Neuronal stem cell (in vitro differentiated cells): ENCODE results near the gene TWF1.

Experiments
- DNase-seq: peaks from one replicate; pipeline ENCODE4 v3.0.0-alpha.2; 2013; ENCODE audit warnings: low spot score
- H2AFZ ChIP-seq: one replicate; pipeline ENCODE4 v1.6.1; 2013; ENCODE audit warnings: mild to moderate bottlenecking, low read length, inconsistent platforms
- H2AK5ac ChIP-seq: 2 replicates; pipeline ENCODE4 v1.6.1; 2013; ENCODE audit warnings: low read depth, mild to moderate bottlenecking, inconsistent platforms, low read length, moderate library complexity, mixed read lengths
- H2BK120ac ChIP-seq: 2 replicates; pipeline ENCODE4 v1.6.1; 2013; ENCODE audit warnings: low read depth, mild to moderate bottlenecking, inconsistent platforms, low read length, moderate library complexity, mixed read lengths
- H2BK12ac ChIP-seq: one replicate; pipeline ENCODE4 v1.6.1; 2013; ENCODE audit warnings: low read length, inconsistent platforms
- H2BK15ac ChIP-seq: 2 replicates; pipeline ENCODE4 v1.6.1; 2013; ENCODE audit warnings: mild to moderate bottlenecking, low read length, inconsistent platforms, mixed read lengths
- H2BK5ac ChIP-seq: one replicate; pipeline ENCODE4 v1.6.1; 2013; ENCODE audit warnings: inconsistent platforms, mild to moderate bottlenecking, low read length, moderate library complexity
- H3K14ac ChIP-seq: one replicate; pipeline ENCODE4 v1.6.1; 2013; ENCODE audit warnings: low read length, inconsistent platforms
- H3K18ac ChIP-seq: 2 replicates; pipeline ENCODE4 v1.6.1; 2013; ENCODE audit warnings: low read length, inconsistent platforms
- H3K23ac ChIP-seq: 2 replicates; pipeline ENCODE4 v1.6.1; 2013; ENCODE audit warnings: low read depth, mild to moderate bottlenecking, mixed read lengths, low read length, inconsistent platforms; ENCODE audit not compliant: poor library complexity
- H3K27ac ChIP-seq: replicated peaks from 3 replicates; pipeline ENCODE4 v1.5.1; 2013; ENCODE audit warnings: low read length, inconsistent platforms
- H3K27me3 ChIP-seq, 3 experiments: 2 replicates each; pipeline ENCODE4 v1.6.1; 2013; ENCODE audit warnings: low read length in 3 of 3, mild to moderate bottlenecking in 2 of 3, inconsistent platforms in 1 of 3, low read depth in 1 of 3, mixed read lengths in 1 of 3, moderate library complexity in 1 of 3; ENCODE audit not compliant: control insufficient read depth in 3 of 3, insufficient read depth in 3 of 3
- H3K36me3 ChIP-seq, 2 donors: replicated peaks in 1 of 2; 2 replicates each; pipeline ENCODE4 v1.6.1; 2013; ENCODE audit warnings: low read length in 2 of 2; ENCODE audit not compliant: control insufficient read depth in 2 of 2, insufficient read depth in 2 of 2
- H3K4ac ChIP-seq: 2 replicates; pipeline ENCODE4 v1.6.1; 2013; ENCODE audit warnings: inconsistent platforms, mild to moderate bottlenecking, low read length, moderate library complexity
- H3K4me1 ChIP-seq, 2 donors: 1 replicate in 1 of 2; 2 replicates in 1 of 2; pipeline ENCODE4 v1.6.1; 2013; ENCODE audit warnings: low read length in 2 of 2, low read depth in 1 of 2; ENCODE audit not compliant: control insufficient read depth in 2 of 2, insufficient read depth in 1 of 2
- H3K4me2 ChIP-seq: one replicate; pipeline ENCODE4 v1.6.1; 2013; ENCODE audit warnings: mild to moderate bottlenecking, low read length, inconsistent platforms; ENCODE audit not compliant: insufficient read depth, poor library complexity, severe bottlenecking
- H3K4me3 ChIP-seq, 2 donors: 2 replicates each; pipeline ENCODE4 v1.5.1; 2013; ENCODE audit warnings: low read length in 2 of 2, mild to moderate bottlenecking in 2 of 2, inconsistent platforms in 1 of 2, moderate library complexity in 1 of 2
- H3K79me1 ChIP-seq: one replicate; pipeline ENCODE4 v1.6.1; 2013; ENCODE audit warnings: low read depth, mild to moderate bottlenecking, inconsistent platforms, low read length, moderate library complexity
- H3K9ac ChIP-seq: one replicate; pipeline ENCODE4 v1.6.1; 2013; ENCODE audit warnings: mild to moderate bottlenecking, low read depth, low read length, inconsistent platforms; ENCODE audit not compliant: poor library complexity
- H3K9me3 ChIP-seq, 2 donors: replicated peaks in 1 of 2; 2 replicates each; pipeline versions ENCODE3 to v1.6.1; 2013; ENCODE audit warnings: low read length in 2 of 2, mild to moderate bottlenecking in 2 of 2, inconsistent platforms in 1 of 2, low read depth in 1 of 2, mixed read lengths in 1 of 2, moderate library complexity in 1 of 2; ENCODE audit not compliant: control insufficient read depth in 2 of 2, insufficient read depth in 1 of 2
- H4K8ac ChIP-seq: one replicate; pipeline ENCODE4 v1.6.1; 2013; ENCODE audit warnings: low read depth, mild to moderate bottlenecking, inconsistent platforms, low read length, moderate library complexity
- H4K91ac ChIP-seq: one replicate; pipeline ENCODE4 v1.6.1; 2013; ENCODE audit warnings: low read length, low read depth, mild to moderate bottlenecking, inconsistent platforms; ENCODE audit not compliant: poor library complexity
- WGBS, 2 donors: extraction: QIAGEN DNeasy Blood & Tissue Kit; methylation state at CpG; one replicate each; pipeline ENCODE4 v1.1.7; 2013; ENCODE audit warnings: missing lambda C conversion rate in 2 of 2, mixed read lengths in 1 of 2; ENCODE audit not compliant: insufficient read length in 2 of 2, insufficient replicate concordance in 1 of 2; ENCODE audit errors: extremely low coverage in 2 of 2; 5-methylcytosine and 5-hydroxymethylcytosine counted together

TWF1 gene

GRCh38 chr12:43789941-43790340, 16.2 kb downstream of the TWF1 start:
- Histone ChIP-seq H3K4me2 (no peak overlapping the region), H3K23ac (no peak overlapping the region), H2AFZ (no peak overlapping the region), H2BK120ac (no peak overlapping the region), H2BK12ac (no peak overlapping the region), H2BK5ac (no peak overlapping the region), H3K27me3 (no peaks in the 10 kb centered on the region), H3K9me3 (no peaks in the 10 kb centered on the region), H4K8ac (no peak overlapping the region), H3K4me3 (no peak overlapping the region), H3K9ac (no peak overlapping the region), H3K14ac (no peak overlapping the region), H4K91ac (no peak overlapping the region), H3K36me3 (peaks cover 0 to 6% of the 10 kb centered on the region in 2 donors), H2AK5ac (no peak overlapping the region), H3K18ac (no peak overlapping the region), H3K4ac (no peak overlapping the region), H2BK15ac (no peak overlapping the region), H3K27ac (no peak overlapping the region), H3K4me1 (no peaks in the 10 kb centered on the region), H3K79me1 (no peaks in the 10 kb centered on the region)
- DNase-seq = no peak

GRCh38 chr12:43786899-43787693, 19.0 kb downstream of the TWF1 start:
- Histone ChIP-seq H3K27me3 (no peaks in the 10 kb centered on the region), H3K14ac (no peak overlapping the region)

DNA sequence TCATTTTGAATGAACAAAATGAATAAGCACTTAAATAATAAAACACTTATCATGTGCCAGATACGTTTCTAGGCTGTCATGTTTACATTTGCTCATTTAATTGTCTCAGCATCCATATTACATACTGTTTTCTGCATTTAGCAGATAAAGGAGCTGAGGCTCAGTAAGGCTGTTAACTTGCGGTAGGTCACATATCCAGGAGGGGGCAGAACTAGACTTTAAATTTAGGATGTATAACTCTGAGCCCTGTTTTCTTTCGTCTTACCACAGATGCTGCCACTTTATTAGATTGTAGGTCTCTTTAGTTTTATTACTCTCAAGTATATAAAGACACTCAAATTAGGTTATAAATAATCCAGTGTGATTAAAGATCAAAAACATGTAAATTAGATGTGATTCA, 29.6 kb downstream of the TWF1 start:
- no peak overlapping the region for H2AK5ac ChIP-seq
- WGBS, 2 donors = no CpG with 5 or more reads among the region's 3 CpGs

More at GRCh38 chr12:43786899-43787693, 19.0 kb downstream of the TWF1 start:
- H3K4me2 ChIP-seq = no peak overlapping the region
- no peak overlapping the region for H3K9ac ChIP-seq
- H2BK15ac ChIP-seq = no peak overlapping the region
- H3K4ac ChIP-seq = no peak overlapping the region
- H3K4me1 ChIP-seq = no peaks in the 10 kb centered on the region
- H2AK5ac ChIP-seq = no peak overlapping the region
- no peak overlapping the region for H2BK12ac ChIP-seq
- no peaks in the 10 kb centered on the region for H3K9me3 ChIP-seq
- H2AFZ ChIP-seq = no peak overlapping the region
- no peak overlapping the region for H3K18ac ChIP-seq
- no peak overlapping the region for H3K27ac ChIP-seq
- no peak overlapping the region for H3K4me3 ChIP-seq
- H4K91ac ChIP-seq = no peak overlapping the region
- no peak overlapping the region for H3K23ac ChIP-seq
- no peak overlapping the region for H4K8ac ChIP-seq
- no peaks in the 10 kb centered on the region for H3K79me1 ChIP-seq
- no peak overlapping the region for H2BK120ac ChIP-seq
- no peaks in the 10 kb centered on the region for H3K36me3 ChIP-seq
- no peak for DNase-seq
- H2BK5ac ChIP-seq = no peak overlapping the region

DNA sequence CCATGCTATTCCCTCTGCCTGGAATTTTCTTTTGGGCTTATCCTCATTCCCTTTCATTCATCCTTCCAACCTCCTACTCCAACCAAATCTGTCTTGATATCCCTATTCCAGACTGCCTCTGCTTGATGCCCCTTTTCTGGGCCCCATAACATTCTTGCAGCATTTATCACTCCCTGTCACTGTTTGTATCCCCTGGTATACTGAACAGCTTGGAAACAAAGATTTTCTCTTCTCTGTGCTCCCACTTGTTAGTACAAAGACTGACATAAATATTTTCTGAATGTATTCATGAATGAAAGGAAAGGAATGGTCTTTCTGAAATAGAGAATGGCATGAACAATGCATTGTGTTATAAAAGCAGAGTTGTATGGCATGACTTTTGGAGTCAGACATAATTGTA, 39.8 kb downstream of the TWF1 start:
- H3K27ac ChIP-seq = no peak overlapping the region
- DNase-seq = no peak

More for the DNA sequence above, 29.6 kb downstream of the TWF1 start:
- no peaks in the 10 kb centered on the region for H3K4me1 ChIP-seq
- no peak overlapping the region for H3K18ac ChIP-seq
- no peak overlapping the region for H3K14ac ChIP-seq
- H3K4me2 ChIP-seq = no peak overlapping the region
- no peak overlapping the region for H3K4me3 ChIP-seq
- no peaks in the 10 kb centered on the region for H3K27me3 ChIP-seq
- no peak overlapping the region for H2BK5ac ChIP-seq
- no peak overlapping the region for H2BK12ac ChIP-seq
- no peak overlapping the region for H2BK15ac ChIP-seq
- H2AFZ ChIP-seq = no peak overlapping the region
- no peak overlapping the region for H2BK120ac ChIP-seq
- H3K9me3 ChIP-seq = no peaks in the 10 kb centered on the region
- no peak overlapping the region for H3K23ac ChIP-seq
- H3K36me3 ChIP-seq = no peaks in the 10 kb centered on the region
- no peak overlapping the region for H3K4ac ChIP-seq
- no peak for DNase-seq
- H3K79me1 ChIP-seq = no peaks in the 10 kb centered on the region
- no peak overlapping the region for H4K91ac ChIP-seq
- H3K27ac ChIP-seq = no peak overlapping the region
- no peak overlapping the region for H4K8ac ChIP-seq
- no peak overlapping the region for H3K9ac ChIP-seq

More for the DNA sequence above, 39.8 kb downstream of the TWF1 start:
- H3K4ac ChIP-seq = no peak overlapping the region
- H2BK5ac ChIP-seq = no peak overlapping the region
- H2AK5ac ChIP-seq = no peak overlapping the region
- no peaks in the 10 kb centered on the region for H3K4me1 ChIP-seq
- no peaks in the 10 kb centered on the region for H3K9me3 ChIP-seq
- no peak overlapping the region for H4K91ac ChIP-seq
- no peak overlapping the region for H2AFZ ChIP-seq
- no peaks in the 10 kb centered on the region for H3K79me1 ChIP-seq
- no peak overlapping the region for H3K4me2 ChIP-seq
- H3K18ac ChIP-seq = no peak overlapping the region
- no peak overlapping the region for H3K23ac ChIP-seq
- H2BK120ac ChIP-seq = no peak overlapping the region
- H3K36me3 ChIP-seq = no peaks in the 10 kb centered on the region
- H4K8ac ChIP-seq = no peak overlapping the region
- H2BK12ac ChIP-seq = no peak overlapping the region
- no peak overlapping the region for H3K9ac ChIP-seq
- H3K14ac ChIP-seq = no peak overlapping the region
- no peak overlapping the region for H3K4me3 ChIP-seq
- H3K27me3 ChIP-seq = peaks cover 0 to 3% (median 0%) of the 10 kb centered on the region in 3 experiments
- H2BK15ac ChIP-seq = no peak overlapping the region
